Mesenchymal stem cell (in vitro differentiated cells and primary cell): Measurements from ENCODE around the gene PLG.
"Not testable (repeated sequence)": the region's sequence is repeated elsewhere in the genome, so short reads cannot be mapped to it uniquely, and the experiment has no call there.

Experiments
- DNase-seq: peaks from one replicate; pipeline ENCODE4 v3.0.0-alpha.2; 2013
- H2AFZ ChIP-seq: one replicate; pipeline ENCODE4 v1.6.1; 2013; ENCODE audit warnings: low read depth, mild to moderate bottlenecking, control low read depth, inconsistent platforms, low read length, moderate library complexity
- H2AK5ac ChIP-seq: 2 replicates; pipeline ENCODE4 v1.6.1; 2013; ENCODE audit warnings: low read length, moderate library complexity, mild to moderate bottlenecking, inconsistent platforms; ENCODE audit not compliant: severe bottlenecking
- H2BK120ac ChIP-seq: one replicate; pipeline ENCODE4 v1.6.1; 2013; ENCODE audit warnings: low read depth, mild to moderate bottlenecking, inconsistent platforms, low read length, moderate library complexity
- H2BK12ac ChIP-seq, 2 experiments: one replicate each; pipeline ENCODE4 v1.6.1; 2013; ENCODE audit warnings: inconsistent platforms in 2 of 2, low read length in 2 of 2, mild to moderate bottlenecking in 2 of 2, moderate library complexity in 2 of 2, control low read depth in 1 of 2
- H2BK15ac ChIP-seq: one replicate; pipeline ENCODE4 v1.6.1; 2013; ENCODE audit warnings: mild to moderate bottlenecking, low read depth, inconsistent platforms; ENCODE audit not compliant: poor library complexity, severe bottlenecking
- H2BK5ac ChIP-seq: 2 replicates; pipeline ENCODE4 v1.6.1; 2013; ENCODE audit warnings: low read depth, mild to moderate bottlenecking, low read length, control low read depth, inconsistent platforms; ENCODE audit not compliant: poor library complexity, severe bottlenecking
- H3K14ac ChIP-seq, 2 experiments: one replicate each; pipeline ENCODE4 v1.6.1; 2013; ENCODE audit warnings: inconsistent platforms in 2 of 2, low read length in 2 of 2, control low read depth in 1 of 2, mild to moderate bottlenecking in 1 of 2, moderate library complexity in 1 of 2
- H3K18ac ChIP-seq, 2 experiments: one replicate each; pipeline ENCODE4 v1.6.1; 2013; ENCODE audit warnings: inconsistent platforms in 2 of 2, low read length in 2 of 2, control low read depth in 1 of 2, low read depth in 1 of 2, mild to moderate bottlenecking in 1 of 2
- H3K23ac ChIP-seq, 2 experiments: one replicate each; pipeline ENCODE4 v1.6.1; 2013; ENCODE audit warnings: inconsistent platforms in 2 of 2, low read length in 2 of 2, mild to moderate bottlenecking in 2 of 2, moderate library complexity in 2 of 2, control low read depth in 1 of 2
- H3K27ac ChIP-seq: 2 replicates; pipeline ENCODE4 v1.5.1; 2013; ENCODE audit warnings: mild to moderate bottlenecking, moderate library complexity, low read length, control low read depth, inconsistent platforms; ENCODE audit not compliant: poor library complexity, severe bottlenecking
- H3K27me3 ChIP-seq, 2 experiments: 2 replicates each; pipeline versions ENCODE4 v1.6.1 to v1.7.0; 2013; ENCODE audit warnings: low read length in 2 of 2, mild to moderate bottlenecking in 2 of 2, moderate library complexity in 2 of 2, control low read depth in 1 of 2, inconsistent platforms in 1 of 2; ENCODE audit not compliant: control insufficient read depth in 1 of 2, insufficient read depth in 1 of 2
- H3K36me3 ChIP-seq, 2 experiments: 2 replicates each; pipeline versions ENCODE4 v1.6.1 to v1.7.0; 2013; ENCODE audit warnings: low read length in 2 of 2, control low read depth in 1 of 2, inconsistent platforms in 1 of 2, low read depth in 1 of 2, mild to moderate bottlenecking in 1 of 2; ENCODE audit not compliant: insufficient read depth in 2 of 2, control insufficient read depth in 1 of 2
- H3K4ac ChIP-seq, 2 experiments: one replicate each; pipeline ENCODE4 v1.6.1; 2013; ENCODE audit warnings: inconsistent platforms in 2 of 2, low read length in 2 of 2, mild to moderate bottlenecking in 2 of 2, moderate library complexity in 2 of 2, control low read depth in 1 of 2, low read depth in 1 of 2
- H3K4me1 ChIP-seq: 2 replicates; pipeline ENCODE4 v1.6.1; 2013; ENCODE audit warnings: low read depth, low read length, control low read depth; ENCODE audit not compliant: control insufficient read depth, insufficient read depth
- H3K4me2 ChIP-seq: 2 replicates; pipeline ENCODE4 v1.6.1; 2013; ENCODE audit warnings: low read length, mild to moderate bottlenecking, inconsistent platforms; ENCODE audit not compliant: poor library complexity, severe bottlenecking
- H3K4me3 ChIP-seq, 2 experiments: 2 replicates each; pipeline versions ENCODE4 v1.5.1 to v1.7.0; 2013; ENCODE audit warnings: low read length in 2 of 2, mild to moderate bottlenecking in 2 of 2, control low read depth in 1 of 2, low read depth in 1 of 2; ENCODE audit not compliant: insufficient read depth in 1 of 2
- H3K79me1 ChIP-seq: replicated peaks from 2 replicates; pipeline ENCODE4 v1.6.1; 2013; ENCODE audit warnings: mild to moderate bottlenecking, control low read depth, low read length, inconsistent platforms; ENCODE audit not compliant: poor library complexity, severe bottlenecking
- H3K9ac ChIP-seq: 2 replicates; pipeline ENCODE4 v1.7.0; 2013; ENCODE audit warnings: mild to moderate bottlenecking, low read length, moderate library complexity
- H3K9me3 ChIP-seq: 2 replicates; pipeline ENCODE4 v1.7.0; 2013; ENCODE audit warnings: mild to moderate bottlenecking, low read length; ENCODE audit not compliant: control insufficient read depth
- H4K8ac ChIP-seq: one replicate; pipeline ENCODE4 v1.6.1; 2013; ENCODE audit warnings: inconsistent platforms, mild to moderate bottlenecking, low read length, moderate library complexity
- H4K91ac ChIP-seq: one replicate; pipeline ENCODE4 v1.6.1; 2013; ENCODE audit warnings: mild to moderate bottlenecking, low read length, inconsistent platforms
- WGBS: methylation state at CpG from one replicate; pipeline ENCODE4 v1.1.7; 2013; ENCODE audit warnings: mixed read lengths; 5-methylcytosine and 5-hydroxymethylcytosine counted together

The PLG gene

GRCh38 chr6:160737934-160738333 is 35.9 kb downstream of the PLG start:
- no peaks in the 10 kb centered on the region for H3K4me1 ChIP-seq
- H3K4me3 ChIP-seq: no peak overlapping the region
- no peak overlapping the region for H3K9ac ChIP-seq
- no peak overlapping the region for H3K23ac ChIP-seq
- peaks cover 0 to 5% of the 10 kb centered on the region in 2 experiments for H3K27me3 ChIP-seq
- H2AK5ac ChIP-seq: no peak overlapping the region
- no peaks in the 10 kb centered on the region for H3K36me3 ChIP-seq
- no peak overlapping the region for H2BK12ac ChIP-seq
- WGBS: 88% methylated on average over 5 of the region's 5 CpGs
- no peaks in the 10 kb centered on the region for H3K9me3 ChIP-seq
- DNase-seq: no peak
- H2BK15ac ChIP-seq: no peak overlapping the region
- H4K8ac ChIP-seq: no peak overlapping the region
- H4K91ac ChIP-seq: no peak overlapping the region
- H3K4me2 ChIP-seq: no peak overlapping the region
- H2AFZ ChIP-seq: no peak overlapping the region
- no peak overlapping the region for H3K4ac ChIP-seq
- no peak overlapping the region for H2BK5ac ChIP-seq
- no peak overlapping the region for H3K27ac ChIP-seq
- H3K79me1 ChIP-seq: no peaks in the 10 kb centered on the region
- no peak overlapping the region for H3K18ac ChIP-seq
- H3K14ac ChIP-seq: no peak overlapping the region
- no peak overlapping the region for H2BK120ac ChIP-seq

- Histone ChIP-seq H3K4ac (no peak overlapping the region), H3K9ac (no peak overlapping the region), H4K91ac (no peak overlapping the region), H3K27ac (no peak overlapping the region), H2BK12ac (no peak overlapping the region), H3K9me3 (no peaks in the 10 kb centered on the region), H3K4me1 (no peaks in the 10 kb centered on the region), H3K36me3 (no peaks in the 10 kb centered on the region), H2BK5ac (no peak overlapping the region), H3K18ac (no peak overlapping the region), H2AFZ (no peak overlapping the region), H3K27me3 (no peaks in the 10 kb centered on the region), H3K14ac (no peak overlapping the region), H3K4me2 (no peak overlapping the region), H2AK5ac (no peak overlapping the region), H2BK120ac (no peak overlapping the region), H3K79me1 (no peaks in the 10 kb centered on the region), H2BK15ac (no peak overlapping the region), H3K23ac (no peak overlapping the region), H4K8ac (no peak overlapping the region), H3K4me3 (no peak overlapping the region)
- DNase-seq: no peak
- 85% methylated on average over 3 of the region's 6 CpGs for WGBS
Observed at GRCh38 chr6:160739955-160740354, 37.9 kb downstream of the PLG start.

GRCh38 chr6:160741012-160741411 is 39.0 kb downstream of the PLG start:
- H3K23ac ChIP-seq, H3K27me3 ChIP-seq, H3K36me3 ChIP-seq, H2AK5ac ChIP-seq, H2BK15ac ChIP-seq, H2AFZ ChIP-seq, H2BK120ac ChIP-seq, H3K4me2 ChIP-seq, H2BK12ac ChIP-seq, H3K9ac ChIP-seq, H4K8ac ChIP-seq, H2BK5ac ChIP-seq, H3K4me1 ChIP-seq, H3K27ac ChIP-seq, DNase-seq, H3K4me3 ChIP-seq, H3K4ac ChIP-seq, H3K18ac ChIP-seq, H4K91ac ChIP-seq, H3K9me3 ChIP-seq, H3K14ac ChIP-seq, H3K79me1 ChIP-seq: not testable (repeated sequence)
- WGBS: 62% methylated on average over 7 of the region's 7 CpGs

- Histone ChIP-seq H3K14ac (no peak overlapping the region), H2AK5ac (no peak overlapping the region), H3K4me1 (no peaks in the 10 kb centered on the region), H2BK5ac (no peak overlapping the region), H3K4ac (no peak overlapping the region), H3K18ac (no peak overlapping the region), H4K8ac (no peak overlapping the region), H3K23ac (no peak overlapping the region), H3K9ac (no peak overlapping the region), H2BK120ac (no peak overlapping the region), H3K79me1 (no peaks in the 10 kb centered on the region), H2BK15ac (no peak overlapping the region), H3K4me2 (no peak overlapping the region), H3K27me3 (no peaks in the 10 kb centered on the region), H2BK12ac (no peak overlapping the region), H3K9me3 (no peaks in the 10 kb centered on the region), H2AFZ (no peak overlapping the region), H3K27ac (no peak overlapping the region), H4K91ac (no peak overlapping the region), H3K4me3 (no peak overlapping the region), H3K36me3 (no peaks in the 10 kb centered on the region)
- no peak for DNase-seq
- 90% methylated on average over 2 of the region's 2 CpGs for WGBS
Observed at GRCh38 chr6:160742090-160742489, 40.0 kb downstream of the PLG start.
